ENCODE measurements around the gene ZNF747.
A peak's percentile ranks its signal among the peaks of the same experiment; 100 is the strongest.

ZNF747 gene

DNA sequence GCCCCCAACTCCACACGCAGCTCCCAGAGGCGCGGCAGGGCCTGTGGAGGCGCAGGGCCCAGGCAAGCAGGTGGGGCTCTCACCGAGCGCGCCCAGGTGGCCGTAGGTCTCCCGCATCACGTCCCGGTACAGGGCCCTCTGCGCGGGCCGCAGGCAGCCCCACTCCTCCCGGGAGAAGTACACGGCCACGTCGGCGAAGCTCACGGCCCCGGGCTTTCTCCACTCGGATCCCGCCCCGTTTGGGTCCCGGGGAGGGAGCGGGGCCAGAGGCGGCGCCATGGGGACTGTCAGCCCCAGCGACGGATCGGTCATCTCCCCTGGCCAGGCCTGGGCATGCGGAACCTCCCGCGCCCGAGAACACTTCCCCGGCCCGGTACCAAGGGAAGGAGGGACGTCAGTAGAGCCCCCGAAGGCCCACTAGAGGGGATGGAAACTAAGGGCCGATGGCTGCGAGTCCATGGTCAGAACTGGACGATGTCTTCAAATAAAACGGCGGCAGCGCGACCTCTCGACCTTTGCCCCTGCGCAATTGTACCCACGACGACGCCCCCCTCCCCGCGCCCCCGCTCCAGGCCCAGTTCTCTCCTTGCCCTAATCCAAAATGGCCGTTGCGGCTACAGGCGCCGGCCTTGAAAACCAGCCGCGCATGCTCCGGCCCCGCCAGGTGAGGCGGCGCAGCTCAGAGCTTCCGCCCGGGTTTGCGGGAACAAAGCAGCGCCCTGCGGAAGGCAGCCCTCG is at the start of gene ZNF747:
Gene ZNF747 (minus strand): TSS at position 491 of the 738 bp plus-strand sequence. CDS start 179 bp downstream, at position 312.
- DNase-seq = peak; percentile 40 to 91

DNA sequence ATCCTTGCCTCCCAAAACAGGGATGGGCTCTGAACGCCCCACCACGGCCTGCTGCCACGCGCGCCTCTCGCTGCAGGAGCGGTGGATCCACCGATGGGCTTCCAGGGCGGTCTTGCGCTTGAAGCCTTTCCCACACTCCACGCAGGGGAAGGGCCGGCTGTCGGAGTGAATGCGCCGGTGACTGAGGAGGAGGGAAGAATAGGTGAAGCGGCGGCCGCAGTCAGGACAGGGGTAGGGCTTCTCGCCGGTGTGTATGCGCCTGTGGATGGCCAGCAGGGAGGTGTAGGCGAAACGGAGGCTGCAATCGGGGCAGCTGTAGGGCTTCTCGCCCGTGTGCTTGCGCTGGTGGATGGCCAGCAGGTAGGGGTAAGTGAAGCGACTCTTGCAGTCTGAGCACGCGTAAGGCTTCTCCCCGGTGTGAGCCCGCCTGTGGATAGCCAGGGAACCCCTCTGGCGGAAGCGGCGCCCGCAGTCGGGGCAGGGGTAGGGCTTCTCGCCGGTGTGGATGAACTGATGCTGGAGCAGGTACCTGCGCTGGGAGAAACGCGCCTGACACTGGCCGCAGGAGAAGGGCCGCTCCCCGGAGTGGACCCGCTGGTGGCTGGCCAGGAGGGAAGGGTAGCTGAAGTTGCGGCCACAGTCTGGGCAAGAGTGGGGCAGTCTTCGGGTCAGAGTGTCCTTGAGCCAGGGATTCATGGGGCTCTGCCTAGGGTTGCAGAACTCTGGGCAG is 48.1 kb upstream of the ZNF747 start:
- DNase-seq = no peak

DNA sequence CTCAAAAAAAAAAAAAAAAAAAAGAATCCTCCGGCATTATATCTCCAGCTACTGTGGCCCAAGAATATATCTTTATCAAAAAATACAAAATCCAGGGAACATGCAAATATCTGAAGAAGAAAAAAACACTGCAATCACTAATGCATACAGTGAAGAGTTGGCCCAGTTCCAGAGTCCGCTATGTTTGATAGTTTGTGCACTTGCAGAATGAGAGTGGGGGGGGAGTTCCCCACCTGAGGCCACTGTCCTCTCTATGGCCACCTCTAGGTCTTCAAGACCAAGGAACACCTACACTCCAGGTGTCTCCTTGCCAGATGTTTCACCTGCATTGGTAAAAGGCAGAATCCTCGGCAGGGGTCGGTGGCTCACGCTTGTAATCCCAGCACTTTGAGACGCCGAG is 46.8 kb upstream of the ZNF747 start:
- DNase-seq = no peak

DNA sequence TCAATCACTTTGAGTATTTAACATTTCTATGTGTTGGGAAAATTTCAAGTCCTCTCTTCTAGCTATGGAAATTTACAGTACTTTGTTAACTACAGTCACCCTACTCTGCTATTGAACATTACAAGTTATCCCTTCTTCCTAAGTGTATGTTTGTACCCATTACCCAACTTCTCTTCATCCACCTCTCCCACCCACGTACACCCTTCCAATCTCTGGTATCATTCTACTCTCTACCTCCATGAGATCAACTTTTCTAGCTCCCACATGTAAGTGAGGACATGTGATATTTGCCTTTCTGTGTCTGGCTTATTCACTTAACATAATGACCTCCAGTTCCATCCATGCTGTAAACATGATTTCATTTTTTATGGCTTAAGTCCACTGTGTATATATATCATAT is 40.0 kb upstream of the ZNF747 start:
- no peak for DNase-seq

DNA sequence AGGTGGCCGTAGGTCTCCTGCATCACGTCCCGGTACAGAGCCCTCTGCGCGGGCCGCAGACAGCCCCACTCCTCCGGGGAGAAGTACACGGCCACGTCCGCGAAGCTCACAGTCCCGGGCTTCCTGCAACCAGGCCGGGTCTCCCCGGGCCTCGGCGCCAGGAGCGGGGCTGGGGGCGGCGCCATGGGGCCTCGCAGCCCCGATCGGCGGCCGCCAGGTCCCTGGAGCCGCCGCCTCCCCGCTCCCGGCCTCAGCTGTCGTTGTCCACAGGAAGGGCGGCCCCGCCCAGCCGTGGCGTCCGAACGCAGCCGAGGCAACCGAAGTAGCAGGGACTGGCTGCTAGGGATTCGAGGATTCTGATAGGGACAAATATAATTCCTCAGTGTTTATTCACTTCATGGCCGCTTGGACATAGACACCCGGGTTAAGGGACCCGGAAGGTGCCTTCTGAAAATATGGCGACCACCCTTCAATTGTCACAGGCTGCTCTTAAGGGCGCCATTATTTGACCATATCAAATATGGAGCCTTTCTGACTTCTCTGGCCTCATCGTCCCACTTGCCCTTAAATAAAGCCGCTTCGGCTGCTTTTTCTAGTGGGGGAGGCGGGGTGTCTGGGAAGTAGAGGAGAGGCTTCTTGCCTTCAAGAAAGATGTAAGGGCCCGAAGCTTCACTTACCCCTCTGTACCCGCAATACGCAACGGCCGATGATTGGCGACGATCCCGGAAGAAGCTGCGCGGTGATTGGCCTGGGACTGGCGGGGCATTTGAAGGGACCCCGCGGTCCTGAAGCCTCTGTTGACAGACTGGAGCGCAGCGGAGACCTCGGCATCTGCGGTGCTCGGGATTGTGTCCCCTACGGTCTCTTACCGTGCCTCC is 37.0 kb upstream of the ZNF747 start, which contains the start of gene ZNF688:
Gene ZNF688 (minus strand): TSS at position 270 of the 878 bp plus-strand sequence. CDS start 85 bp downstream, at position 185.
- peak; percentile 92 to 95 for DNase-seq

DNA sequence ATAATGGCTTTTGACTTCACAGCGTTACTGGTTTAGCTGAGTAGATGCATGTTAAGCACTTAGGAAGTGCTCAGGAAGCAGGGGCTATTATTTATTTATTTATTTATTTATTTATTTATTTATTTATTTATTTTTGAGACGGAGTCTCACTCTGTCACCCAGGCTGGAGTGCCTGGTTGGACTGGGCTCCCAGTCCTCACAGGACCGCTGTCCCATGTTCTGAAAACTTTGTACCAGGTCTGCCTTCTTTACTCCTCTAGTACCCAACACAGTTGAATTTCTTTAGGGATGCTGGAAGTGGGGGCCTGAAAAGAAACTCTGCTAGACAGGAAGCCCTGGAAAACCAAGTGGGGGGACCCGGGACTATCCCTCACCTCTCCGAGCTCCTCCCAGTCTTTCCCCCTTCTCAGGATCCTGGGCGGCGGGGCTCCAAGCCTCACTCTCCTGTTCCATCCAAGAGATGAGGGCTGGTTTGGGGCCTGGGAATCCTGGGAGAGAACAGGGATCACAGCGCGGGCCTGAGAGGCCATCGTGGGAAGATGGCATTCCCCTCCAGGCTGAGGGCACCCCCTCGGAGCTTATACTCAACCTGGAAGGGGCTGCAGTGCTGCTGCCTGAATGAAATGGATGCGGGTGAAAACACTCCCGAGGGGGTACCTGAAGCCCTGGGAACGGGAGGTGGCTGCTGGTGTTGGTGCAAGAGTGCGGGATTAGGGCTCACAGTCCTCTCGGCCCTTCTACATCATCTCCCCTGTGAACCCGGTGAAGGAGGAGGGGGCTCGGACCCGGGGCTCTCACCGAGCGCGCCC is 36.2 kb upstream of the ZNF747 start:
- peak in 1 of 2 experiments; percentile 67 for DNase-seq

DNA sequence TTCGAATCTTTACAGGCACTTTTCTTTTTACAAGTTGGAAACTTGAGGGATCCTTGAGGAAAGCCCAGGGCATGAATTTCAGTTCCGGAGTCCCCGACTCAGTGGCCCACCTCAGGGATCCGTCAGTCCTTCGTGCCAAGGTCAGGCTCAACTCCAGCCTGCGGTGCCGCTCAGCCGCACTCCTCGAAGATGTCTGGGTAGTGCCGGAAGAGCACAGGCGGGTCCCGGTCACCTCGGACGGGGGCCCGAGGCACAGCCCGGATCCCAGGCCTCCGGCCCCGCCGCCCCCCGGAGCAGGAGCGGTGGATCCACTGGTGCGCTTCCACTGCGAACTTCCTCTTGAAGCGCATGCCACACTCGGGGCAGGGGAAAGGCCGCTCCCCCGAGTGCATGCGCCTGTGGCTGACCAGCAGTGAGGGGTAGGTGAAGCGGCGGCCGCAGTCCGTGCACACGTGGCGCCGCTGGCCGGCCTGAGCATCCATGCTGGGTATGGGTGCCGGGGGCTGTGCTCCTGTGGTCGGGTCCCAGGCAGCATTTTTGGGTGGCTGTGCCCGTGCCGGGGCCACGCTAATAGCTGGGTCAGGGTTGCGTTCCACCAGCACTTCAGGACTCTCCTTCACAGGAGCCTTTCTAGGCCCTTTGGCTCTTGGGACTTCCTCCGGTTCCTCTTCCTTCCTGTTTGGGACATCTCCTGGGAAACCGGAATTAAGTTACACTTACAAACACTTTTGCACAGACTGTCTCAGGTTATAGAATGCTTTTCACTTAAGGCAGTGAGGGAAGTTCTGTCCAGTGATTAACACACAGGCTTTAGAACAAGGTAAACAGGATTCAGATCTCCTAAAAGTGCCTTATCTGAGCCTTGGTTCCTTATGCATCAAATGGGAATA is 35.3 kb upstream of the ZNF747 start:
- no peak for DNase-seq

DNA sequence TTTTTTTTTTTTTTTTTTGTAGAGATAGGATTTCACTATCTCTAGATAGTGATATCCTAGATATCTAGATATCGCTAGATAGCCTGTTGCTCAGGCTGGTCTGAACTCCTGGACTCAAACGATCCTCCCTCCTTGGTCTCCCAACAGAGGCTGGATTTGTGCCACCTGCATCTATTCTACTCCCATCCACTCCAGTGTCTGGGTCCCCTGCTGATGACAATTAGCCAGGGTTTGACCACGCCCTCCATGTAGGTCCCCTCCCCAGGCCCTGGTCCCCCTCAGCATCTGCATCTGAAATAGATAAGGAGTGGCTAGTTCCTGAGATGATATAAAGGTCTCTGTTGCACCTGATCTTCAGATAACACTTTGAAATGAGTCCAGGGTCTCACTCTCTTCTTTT is 34.6 kb upstream of the ZNF747 start:
- no peak for DNase-seq

DNA sequence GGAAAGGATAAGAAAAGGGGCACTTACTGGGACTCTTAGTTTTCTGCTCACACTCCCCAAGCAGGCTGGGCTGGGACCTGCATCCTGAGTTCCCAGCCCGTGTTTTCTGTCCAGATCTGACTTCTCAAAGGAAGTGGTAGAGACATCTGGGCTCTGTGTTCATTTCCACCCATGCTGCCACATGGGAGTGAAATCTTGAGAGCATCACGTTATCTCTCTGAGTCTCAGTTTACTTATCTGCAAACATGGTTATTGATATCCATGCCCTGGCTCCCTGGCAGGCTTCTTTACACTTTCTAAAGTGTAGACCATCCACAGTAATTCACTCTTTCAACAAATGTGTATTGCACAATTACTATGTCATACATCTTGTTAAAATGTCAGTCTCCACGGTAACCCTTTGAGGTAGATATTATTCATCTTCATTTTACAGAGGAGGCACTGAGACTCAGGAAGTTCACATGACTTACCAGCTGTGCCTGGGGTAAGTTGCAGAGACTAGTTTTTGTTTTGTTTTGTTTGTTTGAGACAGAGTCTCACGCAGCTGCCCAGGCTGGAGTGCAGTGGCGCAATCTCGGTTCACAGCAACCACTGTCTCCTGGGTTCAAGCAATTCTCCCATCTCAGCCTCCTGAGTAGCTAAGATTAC is 33.5 kb upstream of the ZNF747 start:
- DNase-seq = no peak

DNA sequence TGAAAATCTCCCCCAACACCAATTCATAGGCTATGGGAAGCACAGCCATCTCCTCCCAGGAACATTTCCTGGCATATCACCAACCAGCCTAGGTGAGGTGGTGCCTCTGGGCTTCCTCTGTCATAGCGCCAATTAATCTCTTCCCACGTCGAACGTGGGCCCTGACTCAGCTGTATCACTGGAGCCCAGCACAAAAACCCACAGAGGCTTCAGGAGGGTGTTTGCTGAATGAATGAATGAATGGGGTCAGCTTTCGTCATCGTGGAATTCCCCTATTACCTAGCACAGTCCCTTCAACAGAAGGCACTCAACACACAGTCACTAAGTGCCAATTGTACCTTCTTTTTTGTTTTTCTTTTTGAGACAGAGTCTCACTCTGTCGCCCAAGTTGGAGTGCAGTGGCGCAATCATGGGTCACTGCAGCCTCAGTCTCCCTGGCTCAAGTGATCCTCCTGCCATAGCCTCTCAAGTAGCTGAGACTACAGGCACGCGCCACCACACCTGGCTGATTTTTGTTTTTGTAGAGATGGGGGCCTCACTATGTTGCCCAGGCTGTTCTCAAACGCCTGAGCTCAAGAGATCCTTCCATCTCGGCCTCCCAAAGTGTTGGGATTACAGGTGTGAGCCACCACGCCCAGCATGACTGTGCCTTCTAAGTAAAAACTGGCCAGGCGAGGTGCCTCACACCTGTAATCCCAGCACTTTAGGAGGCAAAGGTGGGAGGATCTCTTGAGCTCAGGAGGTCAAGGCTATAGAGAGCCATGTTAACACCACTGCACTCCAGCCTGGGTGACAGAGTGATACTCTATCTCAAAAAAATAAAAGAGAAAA is 32.7 kb upstream of the ZNF747 start:
- no peak for DNase-seq

DNA sequence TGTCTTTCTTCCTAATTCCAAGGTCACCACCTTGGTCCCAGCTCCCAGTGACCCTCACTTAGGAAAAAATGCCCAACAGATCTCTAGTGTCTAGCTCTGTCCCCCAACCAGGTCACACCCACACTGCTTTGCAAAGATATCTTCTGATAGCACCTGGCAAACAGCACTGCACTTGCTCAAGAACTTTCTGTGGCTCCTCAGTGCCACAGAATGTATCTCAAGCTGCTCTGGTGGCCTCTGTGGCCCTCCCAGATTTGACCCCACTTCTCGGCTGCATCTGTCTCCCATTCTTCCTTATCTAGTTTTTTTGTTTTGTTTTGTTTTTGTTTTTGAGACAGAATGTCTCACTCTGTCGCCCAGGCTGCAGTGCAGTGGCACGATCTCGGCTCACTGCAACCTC is 31.9 kb upstream of the ZNF747 start:
- DNase-seq = no peak

DNA sequence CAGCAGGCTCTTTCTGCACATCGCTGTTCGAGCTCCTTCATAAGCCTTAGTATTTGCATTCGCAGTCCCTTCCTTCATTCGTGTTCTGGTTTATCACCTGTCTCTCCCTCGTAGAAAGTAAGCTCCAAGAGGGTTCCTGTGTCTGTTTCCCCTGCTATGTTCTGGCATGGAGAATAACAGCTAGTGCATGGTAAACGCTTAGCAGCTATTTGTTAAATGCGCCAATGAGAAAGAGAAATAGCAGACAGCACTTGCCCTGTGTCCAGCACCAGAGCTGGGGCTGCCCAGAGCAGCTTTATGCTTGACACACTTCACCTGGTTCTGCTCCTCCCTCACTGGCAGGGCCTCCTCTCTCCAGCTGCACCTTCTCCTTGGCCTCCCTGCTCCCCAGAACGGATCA is 31.3 kb upstream of the ZNF747 start:
- peak in 1 of 2 experiments; percentile 27 for DNase-seq

DNA sequence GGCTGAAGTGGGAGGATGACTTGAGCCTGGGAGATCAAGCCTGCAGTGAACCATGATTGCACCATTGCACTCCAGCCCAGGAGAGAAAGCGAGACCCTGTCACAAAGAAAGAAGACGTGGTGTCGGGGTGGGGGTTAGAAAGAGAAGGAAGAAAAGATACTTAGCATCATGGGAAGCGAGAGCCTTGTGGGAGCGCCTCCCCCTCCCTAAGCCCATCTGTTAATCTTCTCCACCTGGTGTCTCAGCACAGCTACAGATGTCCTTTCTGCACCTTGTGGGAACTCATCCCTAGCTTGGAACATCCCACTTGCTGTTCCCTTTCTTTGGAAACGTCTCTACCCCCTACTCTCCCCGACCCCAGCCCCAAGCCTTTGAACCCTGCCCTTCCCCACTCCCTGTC is 30.9 kb upstream of the ZNF747 start:
- no peak for DNase-seq

DNA sequence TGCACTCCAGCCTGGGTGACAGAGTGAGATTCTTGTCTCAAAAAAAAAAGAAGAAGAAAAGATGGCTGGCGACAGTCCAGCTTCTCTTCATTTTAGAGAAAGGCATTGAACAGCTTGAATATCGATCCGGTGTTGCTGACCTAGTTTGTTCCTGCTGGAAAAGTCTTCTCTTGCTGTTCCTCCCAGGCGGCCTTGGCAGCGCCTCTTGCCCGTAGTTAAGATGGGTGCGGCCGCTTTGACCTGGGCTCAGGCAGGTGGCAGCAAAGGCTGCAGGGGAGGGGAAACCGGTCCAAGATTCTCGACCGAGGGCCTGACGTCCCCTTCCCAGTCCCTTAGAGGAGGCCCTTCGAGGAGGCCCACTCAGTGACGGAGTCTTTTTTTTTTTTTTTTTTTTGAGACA is 27.4 kb upstream of the ZNF747 start:
- no peak for DNase-seq

DNA sequence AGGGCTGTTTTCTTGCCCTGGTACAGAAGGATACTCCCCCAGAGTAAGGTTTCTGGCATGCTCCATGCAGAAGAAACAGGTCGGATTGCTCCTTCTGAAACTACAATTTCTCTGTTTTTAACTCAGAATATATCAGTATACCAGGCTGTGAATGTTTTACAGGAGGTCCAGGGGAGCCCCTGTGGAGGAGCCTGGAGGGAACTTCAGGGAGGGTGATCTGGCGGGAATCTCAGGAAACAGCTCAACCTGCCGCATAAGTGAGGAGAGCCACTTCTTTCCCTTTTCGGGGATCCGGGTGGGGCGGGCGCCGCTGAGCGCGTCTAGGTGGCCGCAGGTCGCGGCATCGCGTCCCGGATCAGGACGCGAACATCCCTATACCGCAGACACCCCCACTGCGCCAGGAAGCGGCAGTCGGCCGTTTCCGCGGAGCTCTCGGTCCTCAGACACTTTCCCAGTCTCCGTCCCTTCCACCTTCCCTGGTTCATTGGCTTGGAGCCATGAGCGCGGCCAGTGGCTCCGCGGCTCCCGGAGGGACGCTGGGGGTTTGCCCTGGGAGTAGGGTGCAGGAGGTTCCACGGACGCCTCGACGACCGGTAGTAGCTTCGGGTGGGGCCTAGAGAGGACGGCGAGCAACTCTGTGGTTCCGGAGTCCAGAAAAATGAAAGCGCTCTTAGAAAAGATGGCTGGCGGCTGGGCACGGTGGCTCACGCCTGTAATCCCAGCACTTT is 26.6 kb upstream of the ZNF747 start:
- no peak for DNase-seq

DNA sequence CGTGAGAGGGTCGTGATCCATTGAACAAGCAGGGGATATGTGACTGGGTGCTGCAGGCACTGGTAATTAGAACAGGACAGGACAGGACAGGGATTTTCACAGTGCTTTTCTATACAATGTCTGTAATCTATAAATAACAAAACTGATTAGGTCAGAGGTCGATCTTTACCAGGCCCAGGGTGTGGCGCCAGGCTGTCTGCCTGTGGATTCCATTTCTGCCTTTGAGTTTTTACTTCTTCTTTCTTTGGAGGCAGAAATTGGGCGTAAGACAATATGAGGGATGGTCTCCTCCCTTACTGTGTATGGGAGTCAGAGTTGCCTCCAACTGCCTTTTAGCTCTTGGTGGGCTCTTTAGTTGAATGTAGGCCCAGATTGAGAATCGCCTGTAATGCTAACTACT is 25.0 kb upstream of the ZNF747 start:
- DNase-seq = no peak

DNA sequence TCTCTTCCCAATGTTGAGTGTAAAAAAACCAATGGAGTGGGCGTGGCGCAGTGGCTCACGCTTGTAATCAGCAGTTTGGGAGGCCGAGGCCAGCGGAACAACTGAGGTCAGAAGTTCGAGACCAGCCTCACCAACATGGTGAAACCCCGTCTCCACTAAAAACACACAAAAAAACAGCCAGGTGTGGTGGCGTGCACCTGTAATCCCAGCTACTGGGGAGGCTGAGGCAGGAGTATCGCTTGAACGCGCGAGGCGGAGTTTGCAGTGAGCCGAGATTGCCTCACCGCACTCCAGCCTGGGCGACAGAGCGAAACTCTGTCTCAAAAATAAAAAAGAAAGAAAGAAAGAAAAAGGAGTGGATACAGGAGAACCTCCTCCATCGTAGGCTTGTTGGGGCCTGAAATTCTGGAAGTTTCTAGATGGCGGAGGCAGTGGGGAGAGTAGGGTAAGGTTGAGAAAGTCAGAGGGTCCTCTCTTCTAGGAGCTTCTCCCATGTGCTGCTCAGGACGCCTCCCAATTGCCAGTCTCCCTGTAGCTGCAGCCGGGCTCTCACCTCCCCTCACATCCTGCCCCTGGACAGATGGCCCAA is 24.2 kb upstream of the ZNF747 start:
- no peak for DNase-seq

DNA sequence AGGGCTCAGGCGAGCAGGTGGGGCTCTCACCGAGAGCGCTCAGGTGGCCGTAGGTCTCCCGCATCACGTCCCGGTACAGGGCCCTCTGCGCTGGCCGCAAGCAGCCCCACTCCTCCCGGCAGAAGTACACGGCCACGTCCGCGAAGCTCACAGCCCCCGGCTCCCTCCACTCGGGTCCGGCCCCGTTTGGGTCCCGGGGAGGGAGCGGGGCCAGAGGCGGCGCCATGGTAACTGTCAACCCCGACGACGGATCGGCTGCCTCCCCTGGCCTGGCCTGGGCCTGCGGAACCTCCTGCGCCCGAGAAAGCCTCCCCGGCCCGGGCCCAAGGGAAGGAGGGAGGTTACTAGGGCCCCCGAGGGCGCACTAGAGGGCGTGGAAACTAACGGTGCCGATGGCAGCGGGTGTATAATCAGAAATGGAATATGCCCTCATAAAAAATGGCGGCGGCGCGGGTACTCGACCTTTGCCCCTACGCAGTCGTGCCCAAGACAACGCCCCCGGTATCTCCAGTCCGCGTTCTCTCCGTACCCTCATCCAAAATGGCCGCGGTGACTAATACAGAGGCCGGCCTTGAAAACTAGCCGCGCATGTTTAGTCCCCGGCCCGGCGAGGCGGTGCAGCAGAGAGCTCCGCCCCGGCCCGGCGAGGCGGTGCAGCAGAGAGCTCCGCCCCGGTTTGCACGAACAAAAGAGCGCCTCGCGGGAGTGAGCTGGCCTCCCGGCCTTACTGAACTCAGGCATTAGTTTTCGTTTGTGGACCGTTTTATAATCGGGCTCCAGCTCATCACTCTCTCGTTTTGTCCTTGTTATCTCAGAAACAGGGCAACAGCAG is 23.5 kb upstream of the ZNF747 start, which contains the start of gene ZNF764:
Gene ZNF764 (minus strand): TSS at position 418 of the 832 bp plus-strand sequence. CDS start 192 bp downstream, at position 226.
- peak; percentile 91 to 98 for DNase-seq

Data from NCI-H526 (cell line).